PFSK-1 (cell line): ENCODE results near the gene SLC6A6.

Experiments
- FOXP2 ChIP-seq: optimal IDR thresholded peaks from 2 replicates; pipeline ENCODE3; 2011; ENCODE audit warnings: borderline replicate concordance, control low read depth, inconsistent platforms; ENCODE audit not compliant: insufficient read depth; ENCODE audit errors: extremely low read length, extremely low read depth
- POLR2AphosphoS5 ChIP-seq: IDR thresholded peaks from 2 replicates; pipeline ENCODE4 v1.6.1; 2012; ENCODE audit warnings: low read depth, mild to moderate bottlenecking, control low read depth, low read length, moderate library complexity
- SIN3A ChIP-seq: IDR thresholded peaks from 2 replicates; pipeline ENCODE4 v1.6.1; 2012; ENCODE audit warnings: mild to moderate bottlenecking, low read length, moderate library complexity, borderline replicate concordance; ENCODE audit not compliant: insufficient read depth
- TAF1 ChIP-seq: IDR thresholded peaks from 2 replicates; pipeline ENCODE4 v1.6.1; 2012; ENCODE audit warnings: low read length, control low read depth, borderline replicate concordance; ENCODE audit not compliant: insufficient read depth
- TF ChIP-seq, protein P1 (sequence below), 2 experiments: IDR thresholded peaks; 2 replicates each; pipeline versions ENCODE4 v1.6.1 to v1.8.0; 2011 to 2012; ENCODE audit warnings: low read depth in 2 of 2, low read length in 2 of 2, control low read depth in 1 of 2, inconsistent platforms in 1 of 2, mild to moderate bottlenecking in 1 of 2, moderate library complexity in 1 of 2; ENCODE audit not compliant: insufficient read depth in 1 of 2

The SLC6A6 gene

DNA sequence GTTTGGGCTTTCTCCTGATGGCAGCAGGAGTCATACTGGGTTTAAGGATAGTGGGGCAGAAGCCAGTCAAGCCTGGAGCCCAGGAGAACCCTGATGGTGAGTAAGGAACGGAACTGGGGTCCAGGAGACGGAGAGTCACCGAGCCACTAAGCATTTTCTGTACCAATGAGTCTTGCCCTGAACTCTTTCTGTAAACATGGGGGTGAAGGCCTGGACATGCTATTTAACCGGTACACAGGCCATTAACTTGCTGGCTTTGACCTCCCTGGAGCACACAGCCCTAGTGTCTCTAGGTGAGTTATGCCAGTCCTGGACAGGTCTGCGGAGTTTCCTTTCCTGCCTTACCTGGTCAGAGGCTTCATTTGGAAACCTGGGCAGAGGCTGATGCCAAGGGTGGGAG is 3.9 kb downstream of the SLC6A6 start:
- TF ChIP-seq SIN3A (no peak), FOXP2 (no peak), TAF1 (no peak), POLR2AphosphoS5 (no peak)
- TF ChIP-seq, protein P1, sequence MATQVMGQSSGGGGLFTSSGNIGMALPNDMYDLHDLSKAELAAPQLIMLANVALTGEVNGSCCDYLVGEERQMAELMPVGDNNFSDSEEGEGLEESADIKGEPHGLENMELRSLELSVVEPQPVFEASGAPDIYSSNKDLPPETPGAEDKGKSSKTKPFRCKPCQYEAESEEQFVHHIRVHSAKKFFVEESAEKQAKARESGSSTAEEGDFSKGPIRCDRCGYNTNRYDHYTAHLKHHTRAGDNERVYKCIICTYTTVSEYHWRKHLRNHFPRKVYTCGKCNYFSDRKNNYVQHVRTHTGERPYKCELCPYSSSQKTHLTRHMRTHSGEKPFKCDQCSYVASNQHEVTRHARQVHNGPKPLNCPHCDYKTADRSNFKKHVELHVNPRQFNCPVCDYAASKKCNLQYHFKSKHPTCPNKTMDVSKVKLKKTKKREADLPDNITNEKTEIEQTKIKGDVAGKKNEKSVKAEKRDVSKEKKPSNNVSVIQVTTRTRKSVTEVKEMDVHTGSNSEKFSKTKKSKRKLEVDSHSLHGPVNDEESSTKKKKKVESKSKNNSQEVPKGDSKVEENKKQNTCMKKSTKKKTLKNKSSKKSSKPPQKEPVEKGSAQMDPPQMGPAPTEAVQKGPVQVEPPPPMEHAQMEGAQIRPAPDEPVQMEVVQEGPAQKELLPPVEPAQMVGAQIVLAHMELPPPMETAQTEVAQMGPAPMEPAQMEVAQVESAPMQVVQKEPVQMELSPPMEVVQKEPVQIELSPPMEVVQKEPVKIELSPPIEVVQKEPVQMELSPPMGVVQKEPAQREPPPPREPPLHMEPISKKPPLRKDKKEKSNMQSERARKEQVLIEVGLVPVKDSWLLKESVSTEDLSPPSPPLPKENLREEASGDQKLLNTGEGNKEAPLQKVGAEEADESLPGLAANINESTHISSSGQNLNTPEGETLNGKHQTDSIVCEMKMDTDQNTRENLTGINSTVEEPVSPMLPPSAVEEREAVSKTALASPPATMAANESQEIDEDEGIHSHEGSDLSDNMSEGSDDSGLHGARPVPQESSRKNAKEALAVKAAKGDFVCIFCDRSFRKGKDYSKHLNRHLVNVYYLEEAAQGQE (IDR thresholded peaks at IDR 0.05; ENCODE audit: insufficient read depth in 1 of 2, low read depth in 2 of 2, low read length in 2 of 2) = no peak

DNA sequence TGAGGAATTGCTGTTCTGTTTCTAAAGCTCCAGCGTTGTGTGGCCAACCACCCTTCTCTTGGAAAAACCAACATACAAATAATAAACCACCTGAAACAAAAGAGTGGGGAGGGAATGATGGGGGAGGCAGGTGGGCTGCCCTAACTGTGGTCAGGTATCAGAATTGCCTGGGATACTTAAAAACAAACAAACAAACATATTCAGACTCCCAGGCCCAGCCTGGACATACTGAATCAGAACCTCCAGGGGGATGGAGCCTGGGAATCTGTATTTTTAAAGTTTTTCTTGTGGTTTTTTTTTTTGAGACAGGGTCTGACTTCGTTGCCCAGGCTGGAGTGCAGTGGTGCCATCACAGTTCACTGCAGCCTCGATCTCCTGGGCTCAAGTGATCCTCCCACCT is 4.4 kb downstream of the SLC6A6 start:
- TF ChIP-seq TAF1 = no peak
- no peak for TF ChIP-seq SIN3A
- TF ChIP-seq POLR2AphosphoS5 = no peak
- TF ChIP-seq, protein P1 (IDR thresholded peaks at IDR 0.05; ENCODE audit: insufficient read depth in 1 of 2, low read depth in 2 of 2, low read length in 2 of 2) = no peak

DNA sequence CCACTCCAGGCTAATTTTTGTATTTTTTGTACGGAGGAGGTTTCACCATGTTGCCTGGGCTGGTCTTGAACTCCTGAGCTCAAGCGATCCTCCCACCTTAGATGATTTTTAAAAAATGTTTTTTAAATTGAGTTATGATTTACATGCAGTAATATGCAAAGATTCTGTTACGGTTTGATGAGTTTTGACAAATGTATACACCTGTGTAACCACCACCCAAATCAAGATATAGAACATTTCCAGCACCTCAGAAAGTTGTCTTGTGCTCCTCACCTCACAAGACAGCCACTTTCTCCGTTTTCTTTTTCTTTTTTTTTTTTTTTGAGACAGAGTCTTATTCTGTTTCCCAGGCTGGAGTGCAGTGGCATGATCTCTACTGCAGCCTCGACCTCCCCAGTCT is 4.8 kb downstream of the SLC6A6 start:
- TF ChIP-seq SIN3A = no peak
- TF ChIP-seq, protein P1 (IDR thresholded peaks at IDR 0.05; ENCODE audit: insufficient read depth in 1 of 2, low read depth in 2 of 2, low read length in 2 of 2) = no peak
- no peak for TF ChIP-seq FOXP2
- TF ChIP-seq POLR2AphosphoS5 = no peak
- no peak for TF ChIP-seq TAF1

DNA sequence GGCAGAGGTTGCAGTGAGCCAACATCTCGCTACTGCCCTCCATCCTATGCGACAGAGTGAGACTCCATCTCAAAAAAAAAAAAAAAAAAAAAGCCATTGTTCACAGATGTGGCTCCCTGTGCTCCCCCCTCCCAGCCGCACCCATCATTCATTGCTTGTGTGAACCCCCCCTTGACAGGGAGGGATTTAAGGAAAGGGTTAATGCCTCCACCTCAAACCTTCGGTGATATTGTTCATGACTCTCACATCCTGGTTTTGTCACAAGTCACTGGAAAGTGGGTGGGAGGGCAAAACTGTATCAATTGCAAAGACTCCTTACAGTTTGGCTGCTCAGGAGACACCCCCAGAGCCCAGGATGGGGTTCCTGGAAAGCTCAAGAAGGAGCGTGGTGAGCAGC is 7.7 kb downstream of the SLC6A6 start:
- TF ChIP-seq POLR2AphosphoS5 (no peak), SIN3A (no peak), FOXP2 (no peak), TAF1 (no peak)
- TF ChIP-seq, protein P1 (IDR thresholded peaks at IDR 0.05; ENCODE audit: insufficient read depth in 1 of 2, low read depth in 2 of 2, low read length in 2 of 2) = no peak
